CD14-positive monocyte (primary cell): ENCODE results near the gene CNN3. TPM values are rescaled to one million over a fixed set of nuclear protein-coding genes. Genes with fewer than 3 reads are reported as not detected.

Experiments
- DNase-seq, 3 donors: peaks; one replicate each; pipeline ENCODE4 v3.0.0-alpha.2; 2011 to 2022
- H2AFZ ChIP-seq: 2 replicates; pipeline ENCODE4 v1.6.0; 2012; ENCODE audit warnings: mild to moderate bottlenecking, low read depth, low read length, inconsistent platforms; ENCODE audit not compliant: insufficient read depth, poor library complexity, severe bottlenecking
- H3K27ac ChIP-seq, 2 donors: 1 replicate in 1 of 2; 2 replicates in 1 of 2; pipeline ENCODE4 v1.5.1; 2012 to 2013; ENCODE audit warnings: low read length in 2 of 2, control low read depth in 1 of 2, inconsistent platforms in 1 of 2, low read depth in 1 of 2, mild to moderate bottlenecking in 1 of 2
- H3K27me3 ChIP-seq, 2 donors: one replicate each; pipeline versions ENCODE4 v1.6.0 to v1.6.1; 2011 to 2013; ENCODE audit warnings: low read length in 2 of 2; ENCODE audit not compliant: control insufficient read depth in 2 of 2, insufficient read depth in 2 of 2
- H3K36me3 ChIP-seq, 2 donors: replicated peaks in 1 of 2; 1 replicate in 1 of 2; 2 replicates in 1 of 2; pipeline versions ENCODE4 v1.5.1 to v1.6.1; 2012 to 2013; ENCODE audit warnings: low read length in 2 of 2, control low read depth in 1 of 2, inconsistent platforms in 1 of 2, mild to moderate bottlenecking in 1 of 2; ENCODE audit not compliant: insufficient read depth in 2 of 2, control insufficient read depth in 1 of 2
- H3K4me1 ChIP-seq, 2 donors: 1 replicate in 1 of 2; 2 replicates in 1 of 2; pipeline versions ENCODE4 v1.5.1 to v1.6.1; 2012 to 2013; ENCODE audit warnings: low read length in 2 of 2, control low read depth in 1 of 2, inconsistent platforms in 1 of 2, mild to moderate bottlenecking in 1 of 2, moderate library complexity in 1 of 2; ENCODE audit not compliant: insufficient read depth in 2 of 2, control insufficient read depth in 1 of 2
- H3K4me2 ChIP-seq: replicated peaks from 2 replicates; pipeline ENCODE3; 2012; ENCODE audit warnings: low read length, moderate library complexity, mild to moderate bottlenecking; ENCODE audit not compliant: poor library complexity, severe bottlenecking; ENCODE audit errors: extremely low read depth
- H3K4me3 ChIP-seq, 3 experiments: fragments of 200-600 bp in 1 of 3; sonication (generic) in 1 of 3; replicated peaks in 1 of 3; 1 replicate in 2 of 3; 2 replicates in 1 of 3; pipeline ENCODE4 v1.5.1; 2011 to 2013; ENCODE audit warnings: low read length in 3 of 3, mild to moderate bottlenecking in 3 of 3, control low read depth in 2 of 3, low read depth in 2 of 3, inconsistent platforms in 1 of 3, moderate library complexity in 1 of 3
- H3K79me2 ChIP-seq: 2 replicates; pipeline ENCODE4 v1.6.0; 2012; ENCODE audit warnings: mild to moderate bottlenecking, control low read depth, inconsistent platforms, low read length, moderate library complexity; ENCODE audit not compliant: insufficient read depth
- H3K9ac ChIP-seq: 2 replicates; pipeline ENCODE4 v1.6.0; 2017; ENCODE audit warnings: low read length, mild to moderate bottlenecking; ENCODE audit not compliant: insufficient read depth, poor library complexity, severe bottlenecking
- H3K9me3 ChIP-seq, 2 donors: replicated peaks in 1 of 2; 1 replicate in 1 of 2; 2 replicates in 1 of 2; pipeline versions ENCODE4 v1.5.1 to v1.6.1; 2012 to 2013; ENCODE audit warnings: low read length in 2 of 2, control low read depth in 1 of 2; ENCODE audit not compliant: control insufficient read depth in 1 of 2, insufficient read depth in 1 of 2
- H4K20me1 ChIP-seq: 2 replicates; pipeline ENCODE4 v1.6.0; 2012; ENCODE audit warnings: mild to moderate bottlenecking, low read length, control low read depth, moderate library complexity; ENCODE audit not compliant: insufficient read depth
- H3K27ac Mint-ChIP-seq, 7 donors: one replicate each; pipeline ENCODE4 v1.8.0; 2020; ENCODE audit warnings: mild to moderate bottlenecking in 7 of 7, mixed read lengths in 7 of 7, moderate library complexity in 6 of 7, inconsistent platforms in 2 of 7
- H3K27me3 Mint-ChIP-seq, 3 donors: one replicate each; pipeline ENCODE4 v1.8.0; 2021 to 2022; ENCODE audit warnings: low read depth in 3 of 3, mild to moderate bottlenecking in 3 of 3, mixed read lengths in 3 of 3, moderate library complexity in 3 of 3, inconsistent platforms in 1 of 3
- H3K36me3 Mint-ChIP-seq, 2 donors: one replicate each; pipeline ENCODE4 v1.8.0; 2020; ENCODE audit warnings: mixed read lengths in 2 of 2, inconsistent platforms in 1 of 2, mild to moderate bottlenecking in 1 of 2
- H3K4me1 Mint-ChIP-seq: one replicate; pipeline ENCODE4 v1.8.0; 2020; ENCODE audit warnings: mild to moderate bottlenecking, mixed read lengths
- H3K4me3 Mint-ChIP-seq, 2 donors: one replicate each; pipeline ENCODE4 v1.8.0; 2020; ENCODE audit warnings: mild to moderate bottlenecking in 2 of 2, mixed read lengths in 2 of 2, moderate library complexity in 1 of 2
- H3K9me3 Mint-ChIP-seq, 7 donors: one replicate each; pipeline ENCODE4 v1.8.0; 2020 to 2022; ENCODE audit warnings: mixed read lengths in 7 of 7, mild to moderate bottlenecking in 6 of 7, moderate library complexity in 6 of 7, inconsistent platforms in 2 of 7
- CTCF ChIP-seq: fragments of 200-600 bp; IDR thresholded peaks from one replicate; pipeline ENCODE4 v1.8.0; 2022; ENCODE audit warnings: antibody characterized with exemption, mild to moderate bottlenecking
- WGBS: methylation state at CpG from one replicate; pipeline ENCODE4 v1.1.5; 2013; ENCODE audit warnings: missing lambda C conversion rate; ENCODE audit not compliant: insufficient coverage; 5-methylcytosine and 5-hydroxymethylcytosine counted together
- intact Hi-C, 2 donors: fragments of 100-400 bp; cut with micrococcal nuclease; formaldehyde crosslinking; loops; one replicate each; pipeline versions ENCODE4 v1.15.0 to v1.15.1; 2023
- polyA plus RNA-seq, 3 donors: library from polyadenylated mRNA; depleted of rRNA in 1 of 3; unstranded in 2 of 3; stranded (reverse) in 1 of 3; fragments of 300-500 nt in 2 of 3; fragments of >200 nt in 1 of 3; fragmentation: Illumina TruSeq in 2 of 3; gene quantifications; 1 replicate in 2 of 3; 2 replicates in 1 of 3; pipeline ENCODE4 v1.2.3, GENCODE V29; 2012 to 2021

The CNN3 gene
- polyA plus RNA-seq, 3 donors = 0.08 to 0.09 (median 0.08) TPM

- TF ChIP-seq CTCF = no peak
- no peak for DNase-seq
- intact Hi-C loops = no loop called here
- H3K79me2 ChIP-seq = no peaks in the 10 kb centered on the region
- no peak overlapping the region for H3K4me2 ChIP-seq
- no CpG with 5 or more reads among the region's 1 CpG for WGBS
- H2AFZ ChIP-seq = no peak overlapping the region
- H3K9ac ChIP-seq = no peak overlapping the region
- no peak overlapping the region for H3K4me3 ChIP-seq
- no peak overlapping the region for H3K27ac ChIP-seq
- H4K20me1 ChIP-seq = no peaks in the 10 kb centered on the region
- H3K36me3 Mint-ChIP-seq = no peaks in the 10 kb centered on the region
- H3K27ac Mint-ChIP-seq = no peak overlapping the region
- no peaks in the 10 kb centered on the region for H3K4me1 Mint-ChIP-seq
- H3K27me3 ChIP-seq = no peaks in the 10 kb centered on the region
- H3K36me3 ChIP-seq = no peaks in the 10 kb centered on the region
- peaks cover 0 to 3% (median 2%) of the 10 kb centered on the region in 3 donors for H3K27me3 Mint-ChIP-seq
- peaks cover 0 to 6% (median 0%) of the 10 kb centered on the region in 7 donors for H3K9me3 Mint-ChIP-seq
- H3K4me1 ChIP-seq = no peaks in the 10 kb centered on the region
- no peak overlapping the region for H3K4me3 Mint-ChIP-seq
- no peaks in the 10 kb centered on the region for H3K9me3 ChIP-seq
Measured at GRCh38 chr1:94974241-94974640, 47.3 kb upstream of the CNN3 start.

- no peaks in the 10 kb centered on the region for H3K36me3 Mint-ChIP-seq
- 100% methylated on average over 5 of the region's 8 CpGs for WGBS
Measured at GRCh38 chr1:94973309-94973922, 46.5 kb upstream of the CNN3 start.

More at GRCh38 chr1:94973309-94973922, 46.5 kb upstream of the CNN3 start:
- no peaks in the 10 kb centered on the region for H3K27me3 ChIP-seq
- Mint-ChIP-seq H3K4me1 (no peaks in the 10 kb centered on the region), H3K27me3 (peaks cover 0 to 3% (median 2%) of the 10 kb centered on the region in 3 donors), H3K27ac (no peak overlapping the region), H3K4me3 (no peak overlapping the region), H3K9me3 (peaks cover 0 to 6% (median 0%) of the 10 kb centered on the region in 7 donors)
- no peak overlapping the region for H2AFZ ChIP-seq
- H3K79me2 ChIP-seq = no peaks in the 10 kb centered on the region
- H3K9ac ChIP-seq = no peak overlapping the region
- no peak for TF ChIP-seq CTCF
- no peaks in the 10 kb centered on the region for H4K20me1 ChIP-seq
- no peaks in the 10 kb centered on the region for H3K36me3 ChIP-seq
- H3K4me1 ChIP-seq = no peaks in the 10 kb centered on the region
- H3K4me2 ChIP-seq = no peak overlapping the region
- no peak overlapping the region for H3K4me3 ChIP-seq
- DNase-seq = no peak
- intact Hi-C loops = no loop called here
- H3K27ac ChIP-seq = no peak overlapping the region
- H3K9me3 ChIP-seq = no peaks in the 10 kb centered on the region
